ENCODE measurements around the gene FAM162A.

- TF ChIP-seq CTCF (IDR thresholded peaks at IDR 0.05), result no peak
- no peak for TF ChIP-seq EP300 (IDR thresholded peaks at IDR 0.05)
Measured at GRCh38 chr3:122374034-122374433, 9.9 kb upstream of the FAM162A start.
